HEK293 (cell line): ENCODE results near the gene KITLG.

Experiments used
- CTCF ChIA-PET: fragments of 350-600 bp; formaldehyde crosslinking; extraction: SDS; loops from one replicate; lab custom pipeline; 2021; ENCODE audit warnings: antibody characterized with exemption; lab: Yijun Ruan, JAX
- POLR2A ChIA-PET: fragments of 300-600 bp; formaldehyde crosslinking; extraction: SDS; loops from one replicate; lab custom pipeline; 2020; ENCODE audit warnings: antibody characterized with exemption, inconsistent platforms; lab: Yijun Ruan, JAX
- H3K27ac ChIP-seq: fragments of 200-500 bp; sonication (Bioruptor generic); 2 replicates; pipeline ENCODE4 v1.5.1; 2014; ENCODE audit warnings: low read depth, low read length, control low read depth, inconsistent platforms; ENCODE audit errors: extremely low read depth
- H3K36me3 ChIP-seq, 2 experiments: fragments of 200-500 bp in 1 of 2; sonication (Bioruptor generic) in 1 of 2; 1 replicate in 1 of 2; 2 replicates in 1 of 2; pipeline ENCODE4 v1.5.1; 2014 to 2017; ENCODE audit warnings: inconsistent platforms in 2 of 2, low read length in 2 of 2; ENCODE audit not compliant: control insufficient read depth in 2 of 2, insufficient read depth in 1 of 2
- H3K4me1 ChIP-seq: fragments of 200-500 bp; sonication (Bioruptor generic); 2 replicates; pipeline ENCODE4 v1.5.1; 2014; ENCODE audit warnings: mild to moderate bottlenecking, low read length, inconsistent platforms; ENCODE audit not compliant: control insufficient read depth, insufficient read depth
- H3K4me3 ChIP-seq: 2 replicates; pipeline ENCODE4 v1.5.1; 2011; ENCODE audit warnings: low read depth, mild to moderate bottlenecking, control low read depth, low read length, moderate library complexity
- H3K9me3 ChIP-seq: fragments of 200-500 bp; sonication (Bioruptor generic); 2 replicates; pipeline ENCODE4 v1.5.1; 2014; ENCODE audit warnings: low read depth, low read length, inconsistent platforms; ENCODE audit not compliant: control insufficient read depth, insufficient read depth
- GLI4 ChIP-seq: fragments of 450-650 bp; formaldehyde crosslinking; IDR thresholded peaks from 2 replicates; pipeline ENCODE4 v1.5.1; 2016; ENCODE audit warnings: missing biosample characterization, missing genetic modification characterization
- GLIS1 ChIP-seq: fragments of 450-650 bp; formaldehyde crosslinking; IDR thresholded peaks from 2 replicates; pipeline ENCODE4 v1.5.1; 2016; ENCODE audit warnings: missing biosample characterization, missing genetic modification characterization
- MEIS1 ChIP-seq: sonication (generic); formaldehyde crosslinking; IDR thresholded peaks from 2 replicates; pipeline ENCODE4 v1.8.1; 2022; ENCODE audit warnings: missing genetic modification reagents, mild to moderate bottlenecking, borderline replicate concordance
- MYNN ChIP-seq: fragments of 450-650 bp; formaldehyde crosslinking; IDR thresholded peaks from 2 replicates; pipeline ENCODE4 v1.5.1; 2016; ENCODE audit warnings: missing biosample characterization, missing genetic modification characterization, borderline replicate concordance
- SP7 ChIP-seq: fragments of 450-650 bp; formaldehyde crosslinking; IDR thresholded peaks from 2 replicates; pipeline ENCODE4 v1.5.1; 2016; ENCODE audit warnings: missing biosample characterization, missing genetic modification characterization
- ZBTB20 ChIP-seq: fragments of 450-650 bp; formaldehyde crosslinking; IDR thresholded peaks from 2 replicates; pipeline ENCODE4 v1.5.1; 2016; ENCODE audit warnings: missing biosample characterization, missing genetic modification characterization
- ZEB2 ChIP-seq: fragments of 450-650 bp; formaldehyde crosslinking; IDR thresholded peaks from 2 replicates; pipeline ENCODE4 v1.5.1; 2016; ENCODE audit warnings: missing biosample characterization, missing genetic modification characterization
- ZFP37 ChIP-seq: fragments of 450-650 bp; formaldehyde crosslinking; IDR thresholded peaks from 2 replicates; pipeline ENCODE4 v1.5.1; 2016; ENCODE audit warnings: missing biosample characterization, missing genetic modification characterization
- ZNF112 ChIP-seq: fragments of 450-650 bp; formaldehyde crosslinking; IDR thresholded peaks from 2 replicates; pipeline ENCODE4 v1.5.0; 2017; ENCODE audit warnings: missing biosample characterization, missing genetic modification characterization
- ZNF138 ChIP-seq: fragments of 450-650 bp; formaldehyde crosslinking; IDR thresholded peaks from 2 replicates; pipeline ENCODE4 v1.5.1; 2016; ENCODE audit warnings: missing biosample characterization, missing genetic modification characterization, borderline replicate concordance
- ZNF23 ChIP-seq: fragments of 450-650 bp; formaldehyde crosslinking; IDR thresholded peaks from 2 replicates; pipeline ENCODE4 v1.5.1; 2016; ENCODE audit warnings: missing biosample characterization, missing genetic modification characterization, borderline replicate concordance
- ZNF239 ChIP-seq: fragments of 450-650 bp; formaldehyde crosslinking; IDR thresholded peaks from 2 replicates; pipeline ENCODE4 v1.5.1; 2016; ENCODE audit warnings: missing biosample characterization, missing genetic modification characterization
- ZNF24 ChIP-seq: fragments of 450-650 bp; formaldehyde crosslinking; IDR thresholded peaks from 2 replicates; pipeline ENCODE4 v1.5.1; 2016; ENCODE audit warnings: missing biosample characterization, missing genetic modification characterization
- ZNF335 ChIP-seq: fragments of 450-650 bp; formaldehyde crosslinking; conservative IDR thresholded peaks from 2 replicates; pipeline ENCODE4 v1.5.1; 2016; ENCODE audit warnings: missing biosample characterization, missing genetic modification characterization
- ZNF354C ChIP-seq: fragments of 450-650 bp; formaldehyde crosslinking; IDR thresholded peaks from 2 replicates; pipeline ENCODE4 v1.5.1; 2016; ENCODE audit warnings: missing biosample characterization, missing genetic modification characterization, low read depth, borderline replicate concordance
- ZNF510 ChIP-seq: fragments of 450-650 bp; formaldehyde crosslinking; IDR thresholded peaks from 2 replicates; pipeline ENCODE4 v1.5.1; 2018; ENCODE audit warnings: mild to moderate bottlenecking, missing genetic modification characterization, missing biosample characterization; ENCODE audit not compliant: insufficient replicate concordance
- ZNF621 ChIP-seq: fragments of 450-650 bp; formaldehyde crosslinking; IDR thresholded peaks from 2 replicates; pipeline ENCODE4 v1.5.1; 2017; ENCODE audit warnings: missing biosample characterization, missing genetic modification characterization
- ZNF639 ChIP-seq: fragments of 450-650 bp; formaldehyde crosslinking; IDR thresholded peaks from 2 replicates; pipeline ENCODE4 v1.5.1; 2016; ENCODE audit warnings: missing biosample characterization, missing genetic modification characterization
- ZNF660 ChIP-seq: fragments of 450-650 bp; IDR thresholded peaks from 2 replicates; pipeline ENCODE4 v1.5.1; 2018; ENCODE audit warnings: missing biosample characterization, mild to moderate bottlenecking, missing genetic modification characterization
- ZNF664 ChIP-seq: fragments of 450-650 bp; formaldehyde crosslinking; IDR thresholded peaks from 2 replicates; pipeline ENCODE4 v1.5.1; 2016; ENCODE audit warnings: missing biosample characterization, missing genetic modification characterization
- ZNF692 ChIP-seq: fragments of 450-650 bp; formaldehyde crosslinking; IDR thresholded peaks from 2 replicates; pipeline ENCODE4 v1.5.1; 2016; ENCODE audit warnings: missing biosample characterization, missing genetic modification characterization
- ZNF747 ChIP-seq: fragments of 450-650 bp; formaldehyde crosslinking; IDR thresholded peaks from 2 replicates; pipeline ENCODE4 v1.5.1; 2016; ENCODE audit warnings: missing biosample characterization, missing genetic modification characterization
- ZNF76 ChIP-seq: fragments of 450-650 bp; formaldehyde crosslinking; IDR thresholded peaks from 2 replicates; pipeline ENCODE4; 2016; ENCODE audit warnings: low read depth, missing biosample characterization, missing genetic modification characterization, borderline replicate concordance
- TF ChIP-seq, protein P1 (sequence below): fragments of 450-650 bp; formaldehyde crosslinking; IDR thresholded peaks from 2 replicates; pipeline ENCODE4 v1.5.1; 2017; ENCODE audit warnings: missing biosample characterization, missing genetic modification characterization
- TF ChIP-seq, protein P2 (sequence below): fragments of 450-650 bp; formaldehyde crosslinking; IDR thresholded peaks from 2 replicates; pipeline ENCODE4 v1.5.1; 2016; ENCODE audit warnings: missing biosample characterization, missing genetic modification characterization
- TF ChIP-seq, protein P3 (sequence below): fragments of 450-650 bp; formaldehyde crosslinking; IDR thresholded peaks from 2 replicates; pipeline ENCODE4 v1.5.1; 2017; ENCODE audit warnings: missing biosample characterization, missing genetic modification characterization
- TF ChIP-seq, protein P4 (sequence below): fragments of 450-650 bp; formaldehyde crosslinking; IDR thresholded peaks from 2 replicates; pipeline ENCODE4 v1.5.1; 2016; ENCODE audit warnings: missing biosample characterization, missing genetic modification characterization, low read depth

Gene KITLG

GRCh38 chr12:88575361-88575970 is 4.8 kb downstream of the KITLG start (continued):
- TF ChIP-seq ZNF692 (tag by site-specific recombination) = no peak
- no peak for TF ChIP-seq GLIS1 (tag by site-specific recombination)
- peak; percentile 60; the same call in 1 of the 2 replicates for TF ChIP-seq ZBTB20
- TF ChIP-seq, protein P1, sequence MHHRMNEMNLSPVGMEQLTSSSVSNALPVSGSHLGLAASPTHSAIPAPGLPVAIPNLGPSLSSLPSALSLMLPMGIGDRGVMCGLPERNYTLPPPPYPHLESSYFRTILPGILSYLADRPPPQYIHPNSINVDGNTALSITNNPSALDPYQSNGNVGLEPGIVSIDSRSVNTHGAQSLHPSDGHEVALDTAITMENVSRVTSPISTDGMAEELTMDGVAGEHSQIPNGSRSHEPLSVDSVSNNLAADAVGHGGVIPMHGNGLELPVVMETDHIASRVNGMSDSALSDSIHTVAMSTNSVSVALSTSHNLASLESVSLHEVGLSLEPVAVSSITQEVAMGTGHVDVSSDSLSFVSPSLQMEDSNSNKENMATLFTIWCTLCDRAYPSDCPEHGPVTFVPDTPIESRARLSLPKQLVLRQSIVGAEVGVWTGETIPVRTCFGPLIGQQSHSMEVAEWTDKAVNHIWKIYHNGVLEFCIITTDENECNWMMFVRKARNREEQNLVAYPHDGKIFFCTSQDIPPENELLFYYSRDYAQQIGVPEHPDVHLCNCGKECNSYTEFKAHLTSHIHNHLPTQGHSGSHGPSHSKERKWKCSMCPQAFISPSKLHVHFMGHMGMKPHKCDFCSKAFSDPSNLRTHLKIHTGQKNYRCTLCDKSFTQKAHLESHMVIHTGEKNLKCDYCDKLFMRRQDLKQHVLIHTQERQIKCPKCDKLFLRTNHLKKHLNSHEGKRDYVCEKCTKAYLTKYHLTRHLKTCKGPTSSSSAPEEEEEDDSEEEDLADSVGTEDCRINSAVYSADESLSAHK = peak; percentile 99
- TF ChIP-seq, protein P2, sequence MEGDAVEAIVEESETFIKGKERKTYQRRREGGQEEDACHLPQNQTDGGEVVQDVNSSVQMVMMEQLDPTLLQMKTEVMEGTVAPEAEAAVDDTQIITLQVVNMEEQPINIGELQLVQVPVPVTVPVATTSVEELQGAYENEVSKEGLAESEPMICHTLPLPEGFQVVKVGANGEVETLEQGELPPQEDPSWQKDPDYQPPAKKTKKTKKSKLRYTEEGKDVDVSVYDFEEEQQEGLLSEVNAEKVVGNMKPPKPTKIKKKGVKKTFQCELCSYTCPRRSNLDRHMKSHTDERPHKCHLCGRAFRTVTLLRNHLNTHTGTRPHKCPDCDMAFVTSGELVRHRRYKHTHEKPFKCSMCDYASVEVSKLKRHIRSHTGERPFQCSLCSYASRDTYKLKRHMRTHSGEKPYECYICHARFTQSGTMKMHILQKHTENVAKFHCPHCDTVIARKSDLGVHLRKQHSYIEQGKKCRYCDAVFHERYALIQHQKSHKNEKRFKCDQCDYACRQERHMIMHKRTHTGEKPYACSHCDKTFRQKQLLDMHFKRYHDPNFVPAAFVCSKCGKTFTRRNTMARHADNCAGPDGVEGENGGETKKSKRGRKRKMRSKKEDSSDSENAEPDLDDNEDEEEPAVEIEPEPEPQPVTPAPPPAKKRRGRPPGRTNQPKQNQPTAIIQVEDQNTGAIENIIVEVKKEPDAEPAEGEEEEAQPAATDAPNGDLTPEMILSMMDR (tag by site-specific recombination) = no peak
- TF ChIP-seq ZNF138 = no peak
- TF ChIP-seq SP7 (tag by site-specific recombination) = peak; percentile 82
- TF ChIP-seq ZEB2 = no peak
- TF ChIP-seq ZNF24 (tag by site-specific recombination) = no peak
- peak; percentile 43; the same call in 1 of the 2 replicates for TF ChIP-seq MYNN (tag by site-specific recombination)
- TF ChIP-seq ZNF660 (tag by site-specific recombination) = no peak
- no peak for TF ChIP-seq ZNF664 (tag by site-specific recombination)
- TF ChIP-seq, protein P3, sequence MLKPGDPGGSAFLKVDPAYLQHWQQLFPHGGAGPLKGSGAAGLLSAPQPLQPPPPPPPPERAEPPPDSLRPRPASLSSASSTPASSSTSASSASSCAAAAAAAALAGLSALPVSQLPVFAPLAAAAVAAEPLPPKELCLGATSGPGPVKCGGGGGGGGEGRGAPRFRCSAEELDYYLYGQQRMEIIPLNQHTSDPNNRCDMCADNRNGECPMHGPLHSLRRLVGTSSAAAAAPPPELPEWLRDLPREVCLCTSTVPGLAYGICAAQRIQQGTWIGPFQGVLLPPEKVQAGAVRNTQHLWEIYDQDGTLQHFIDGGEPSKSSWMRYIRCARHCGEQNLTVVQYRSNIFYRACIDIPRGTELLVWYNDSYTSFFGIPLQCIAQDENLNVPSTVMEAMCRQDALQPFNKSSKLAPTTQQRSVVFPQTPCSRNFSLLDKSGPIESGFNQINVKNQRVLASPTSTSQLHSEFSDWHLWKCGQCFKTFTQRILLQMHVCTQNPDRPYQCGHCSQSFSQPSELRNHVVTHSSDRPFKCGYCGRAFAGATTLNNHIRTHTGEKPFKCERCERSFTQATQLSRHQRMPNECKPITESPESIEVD (tag by site-specific recombination) = peak; percentile 70
- TF ChIP-seq ZNF747 = no peak
- TF ChIP-seq ZNF639 (tag by site-specific recombination) = no peak

GRCh38 chr12:88574278-88574677 is 6.0 kb downstream of the KITLG start:
- H3K27ac ChIP-seq = no peak overlapping the region
- POLR2A ChIA-PET = interaction anchor here (0.6 kb wide), 2 partner anchors 199 to 273 kb away, joined by 3 to 4 read pairs; no protein-coding TSS in a partner anchor
- H3K4me3 ChIP-seq = no peak overlapping the region
- no peaks in the 10 kb centered on the region for H3K9me3 ChIP-seq
- CTCF ChIA-PET = no interaction called here
- no peaks in the 10 kb centered on the region for H3K36me3 ChIP-seq
- H3K4me1 ChIP-seq = peaks cover 40% of the 10 kb centered on the region
- TF ChIP-seq ZNF239 = no peak
- no peak for TF ChIP-seq ZNF76 (tag by site-specific recombination)
- no peak for TF ChIP-seq ZNF510 (tag by site-specific recombination)
- no peak for TF ChIP-seq ZNF335 (tag by site-specific recombination)
- no peak for TF ChIP-seq GLI4 (tag by site-specific recombination)
- TF ChIP-seq ZNF354C (tag by site-specific recombination) = no peak
- no peak for TF ChIP-seq MYNN (tag by site-specific recombination)
- no peak for TF ChIP-seq ZNF621 (tag by site-specific recombination)
- no peak for TF ChIP-seq ZNF112 (tag by site-specific recombination)
- no peak for TF ChIP-seq ZNF23 (tag by site-specific recombination)
- TF ChIP-seq, protein P4, sequence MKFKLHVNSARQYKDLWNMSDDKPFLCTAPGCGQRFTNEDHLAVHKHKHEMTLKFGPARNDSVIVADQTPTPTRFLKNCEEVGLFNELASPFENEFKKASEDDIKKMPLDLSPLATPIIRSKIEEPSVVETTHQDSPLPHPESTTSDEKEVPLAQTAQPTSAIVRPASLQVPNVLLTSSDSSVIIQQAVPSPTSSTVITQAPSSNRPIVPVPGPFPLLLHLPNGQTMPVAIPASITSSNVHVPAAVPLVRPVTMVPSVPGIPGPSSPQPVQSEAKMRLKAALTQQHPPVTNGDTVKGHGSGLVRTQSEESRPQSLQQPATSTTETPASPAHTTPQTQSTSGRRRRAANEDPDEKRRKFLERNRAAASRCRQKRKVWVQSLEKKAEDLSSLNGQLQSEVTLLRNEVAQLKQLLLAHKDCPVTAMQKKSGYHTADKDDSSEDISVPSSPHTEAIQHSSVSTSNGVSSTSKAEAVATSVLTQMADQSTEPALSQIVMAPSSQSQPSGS (tag by site-specific recombination) = no peak
- no peak for TF ChIP-seq MEIS1 (CRISPR knock-in tag)
- TF ChIP-seq ZNF747 = no peak
- no peak for TF ChIP-seq ZFP37 (tag by site-specific recombination)
